Fibroblast of skin of right quadriceps (primary cell): ENCODE measurements around the gene SIPA1.

Experiments used
- DNase-seq: peaks from one replicate; pipeline ENCODE4 v3.0.0-alpha.2; 2013

The SIPA1 gene, protein sequence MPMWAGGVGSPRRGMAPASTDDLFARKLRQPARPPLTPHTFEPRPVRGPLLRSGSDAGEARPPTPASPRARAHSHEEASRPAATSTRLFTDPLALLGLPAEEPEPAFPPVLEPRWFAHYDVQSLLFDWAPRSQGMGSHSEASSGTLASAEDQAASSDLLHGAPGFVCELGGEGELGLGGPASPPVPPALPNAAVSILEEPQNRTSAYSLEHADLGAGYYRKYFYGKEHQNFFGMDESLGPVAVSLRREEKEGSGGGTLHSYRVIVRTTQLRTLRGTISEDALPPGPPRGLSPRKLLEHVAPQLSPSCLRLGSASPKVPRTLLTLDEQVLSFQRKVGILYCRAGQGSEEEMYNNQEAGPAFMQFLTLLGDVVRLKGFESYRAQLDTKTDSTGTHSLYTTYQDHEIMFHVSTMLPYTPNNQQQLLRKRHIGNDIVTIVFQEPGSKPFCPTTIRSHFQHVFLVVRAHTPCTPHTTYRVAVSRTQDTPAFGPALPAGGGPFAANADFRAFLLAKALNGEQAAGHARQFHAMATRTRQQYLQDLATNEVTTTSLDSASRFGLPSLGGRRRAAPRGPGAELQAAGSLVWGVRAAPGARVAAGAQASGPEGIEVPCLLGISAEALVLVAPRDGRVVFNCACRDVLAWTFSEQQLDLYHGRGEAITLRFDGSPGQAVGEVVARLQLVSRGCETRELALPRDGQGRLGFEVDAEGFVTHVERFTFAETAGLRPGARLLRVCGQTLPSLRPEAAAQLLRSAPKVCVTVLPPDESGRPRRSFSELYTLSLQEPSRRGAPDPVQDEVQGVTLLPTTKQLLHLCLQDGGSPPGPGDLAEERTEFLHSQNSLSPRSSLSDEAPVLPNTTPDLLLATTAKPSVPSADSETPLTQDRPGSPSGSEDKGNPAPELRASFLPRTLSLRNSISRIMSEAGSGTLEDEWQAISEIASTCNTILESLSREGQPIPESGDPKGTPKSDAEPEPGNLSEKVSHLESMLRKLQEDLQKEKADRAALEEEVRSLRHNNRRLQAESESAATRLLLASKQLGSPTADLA

DNA sequence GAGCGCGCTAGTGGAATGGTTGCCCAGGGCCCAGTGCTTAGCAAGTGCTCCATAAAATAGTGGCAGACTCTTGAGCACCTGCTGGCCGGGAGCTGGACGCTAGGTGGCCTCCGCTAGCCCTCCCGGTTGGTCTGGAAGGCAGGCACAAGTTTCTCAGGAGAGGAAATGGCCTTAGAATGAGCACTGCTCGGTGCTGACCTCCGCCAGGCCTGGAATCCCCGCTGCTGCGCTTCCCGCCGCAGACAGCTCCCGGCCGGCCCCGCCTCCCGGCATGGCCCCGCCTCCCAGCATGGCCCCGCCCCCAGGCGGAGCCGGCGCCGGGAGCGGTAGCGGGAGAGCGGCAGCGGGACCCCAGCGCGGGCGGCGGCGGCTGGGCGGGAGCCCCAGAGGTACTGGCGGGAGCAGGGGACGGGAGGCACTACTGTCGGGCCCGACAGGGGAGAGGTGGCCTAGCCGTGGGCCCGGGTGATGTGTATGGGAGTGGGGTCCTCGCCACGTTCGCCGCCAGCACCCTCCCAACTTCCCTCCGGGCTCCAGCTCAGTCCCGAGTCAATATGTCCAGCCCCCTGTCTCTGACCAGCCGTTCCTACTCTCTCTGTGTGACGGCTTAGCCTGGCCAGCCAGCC is at the start of gene SIPA1:
TSS of gene SIPA1 (plus strand) at position 308 of the 626 bp plus-strand sequence. CDS start 2,821 bp downstream, outside the sequence.
- peak; percentile 70 for DNase-seq

- peak; percentile 44 for DNase-seq
Measured at GRCh38 chr11:65588199-65589054, 49.5 kb upstream of the SIPA1 start.

DNA sequence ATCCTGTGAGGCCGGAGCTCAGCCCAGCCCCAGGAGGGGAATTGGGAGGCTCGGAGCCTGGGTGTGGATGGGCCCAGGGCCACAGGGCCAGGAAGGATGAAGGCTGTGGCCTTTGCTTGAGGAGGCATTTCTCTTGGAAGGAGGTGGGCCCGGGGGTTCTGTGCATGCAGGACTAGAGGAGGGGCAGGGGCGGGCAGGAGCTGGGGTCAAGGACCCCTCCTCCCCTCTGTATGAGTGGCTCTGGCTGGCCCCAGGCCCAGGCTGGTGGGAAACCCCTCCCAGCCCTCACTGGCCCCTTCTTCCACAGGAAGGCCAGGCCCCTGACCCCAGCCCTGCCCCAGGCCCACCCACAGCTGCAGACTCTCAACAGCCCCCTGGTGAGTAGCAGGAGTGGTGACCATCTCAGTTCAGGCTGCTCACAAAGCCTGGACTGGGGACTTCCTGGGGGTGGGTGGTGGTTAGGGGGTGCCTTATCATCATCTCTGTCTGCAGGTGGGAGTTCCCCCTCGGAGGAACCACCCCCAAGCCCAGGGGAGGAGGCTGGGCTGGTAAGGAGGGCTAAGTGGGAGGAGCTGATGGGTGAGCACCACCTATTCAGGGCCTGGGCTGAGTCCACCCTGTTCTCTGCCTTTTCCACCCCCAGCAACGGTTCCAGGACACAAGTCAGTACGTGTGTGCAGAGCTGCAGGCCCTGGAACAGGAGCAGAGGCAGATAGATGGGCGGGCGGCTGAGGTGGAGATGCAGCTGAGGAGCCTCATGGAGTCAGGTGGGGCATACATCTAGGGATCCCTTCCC is 48.3 kb upstream of the SIPA1 start:
- DNase-seq = no peak

DNA sequence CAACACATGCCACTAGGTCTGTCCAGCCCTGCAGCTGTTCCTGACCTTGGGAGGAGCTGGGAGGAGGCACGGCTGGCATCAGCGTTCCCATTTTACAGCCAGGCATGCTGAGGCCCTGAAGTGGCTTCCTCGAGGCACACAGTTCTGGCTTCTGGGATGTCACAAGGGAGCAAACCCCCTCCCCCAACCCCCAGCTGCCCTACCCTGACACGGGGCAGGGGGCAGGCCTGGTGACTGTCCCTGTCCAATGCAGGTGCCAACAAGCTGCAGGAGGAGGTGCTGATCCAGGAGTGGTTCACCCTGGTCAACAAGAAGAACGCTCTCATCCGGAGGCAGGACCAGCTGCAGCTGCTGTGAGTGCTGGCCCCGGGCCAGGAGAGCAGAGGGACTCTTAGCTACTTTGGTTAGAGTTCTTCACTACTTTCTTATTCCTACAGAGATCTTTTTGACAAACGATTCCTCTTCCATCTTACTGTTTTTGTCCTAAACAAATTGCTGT is 47.6 kb upstream of the SIPA1 start:
- no peak for DNase-seq

- peak; percentile 58 for DNase-seq
Measured at GRCh38 chr11:65591939-65592857, 45.7 kb upstream of the SIPA1 start.

- no peak for DNase-seq
Measured at GRCh38 chr11:65592858-65593517, 44.9 kb upstream of the SIPA1 start.

DNA sequence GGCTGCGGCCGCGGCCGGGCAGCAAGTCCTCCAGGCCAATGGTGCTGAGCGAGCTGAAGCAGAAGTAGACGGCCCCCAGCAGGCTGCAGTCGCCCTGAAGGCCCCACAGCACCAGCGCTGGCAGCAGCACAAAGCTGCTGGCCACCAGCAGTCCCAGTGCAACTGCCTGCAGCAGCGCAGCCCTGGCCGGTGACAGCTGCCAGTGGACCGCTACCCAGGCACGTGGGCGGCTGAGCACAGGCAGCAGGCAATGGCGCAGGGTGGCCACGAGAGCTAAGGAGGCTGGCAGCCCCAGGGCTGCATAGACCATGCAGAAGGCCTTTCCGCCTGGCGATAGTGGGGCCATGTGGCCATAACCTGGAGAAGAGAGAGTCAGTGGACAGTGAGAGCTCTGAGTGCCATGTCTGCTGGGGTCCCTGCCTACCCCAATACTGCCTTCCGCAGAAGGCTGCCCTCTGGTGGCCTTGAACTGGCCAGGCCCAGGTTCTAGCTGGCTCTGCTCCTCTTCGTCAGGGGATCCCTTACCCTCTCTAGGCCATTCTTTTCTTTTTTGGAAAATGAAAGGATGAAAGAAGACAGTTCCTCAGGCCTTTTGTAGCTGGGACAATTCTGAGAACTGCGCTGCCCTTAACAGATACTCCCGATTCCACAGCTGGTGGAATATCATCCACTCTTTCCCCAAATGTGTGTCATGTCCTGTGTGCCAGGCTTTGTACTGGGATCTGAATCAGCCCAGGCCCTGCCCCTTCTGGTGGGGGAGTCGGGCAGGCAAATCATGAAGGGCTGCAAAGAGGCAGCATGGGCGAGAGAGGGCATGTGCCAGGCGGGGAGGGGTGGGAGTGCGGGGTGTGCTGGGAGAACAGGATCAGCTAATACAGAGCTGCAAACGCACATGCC is 44.1 kb upstream of the SIPA1 start:
- DNase-seq = no peak

GRCh38 chr11:65595131-65595530 is 42.8 kb upstream of the SIPA1 start:
- DNase-seq = no peak

DNA sequence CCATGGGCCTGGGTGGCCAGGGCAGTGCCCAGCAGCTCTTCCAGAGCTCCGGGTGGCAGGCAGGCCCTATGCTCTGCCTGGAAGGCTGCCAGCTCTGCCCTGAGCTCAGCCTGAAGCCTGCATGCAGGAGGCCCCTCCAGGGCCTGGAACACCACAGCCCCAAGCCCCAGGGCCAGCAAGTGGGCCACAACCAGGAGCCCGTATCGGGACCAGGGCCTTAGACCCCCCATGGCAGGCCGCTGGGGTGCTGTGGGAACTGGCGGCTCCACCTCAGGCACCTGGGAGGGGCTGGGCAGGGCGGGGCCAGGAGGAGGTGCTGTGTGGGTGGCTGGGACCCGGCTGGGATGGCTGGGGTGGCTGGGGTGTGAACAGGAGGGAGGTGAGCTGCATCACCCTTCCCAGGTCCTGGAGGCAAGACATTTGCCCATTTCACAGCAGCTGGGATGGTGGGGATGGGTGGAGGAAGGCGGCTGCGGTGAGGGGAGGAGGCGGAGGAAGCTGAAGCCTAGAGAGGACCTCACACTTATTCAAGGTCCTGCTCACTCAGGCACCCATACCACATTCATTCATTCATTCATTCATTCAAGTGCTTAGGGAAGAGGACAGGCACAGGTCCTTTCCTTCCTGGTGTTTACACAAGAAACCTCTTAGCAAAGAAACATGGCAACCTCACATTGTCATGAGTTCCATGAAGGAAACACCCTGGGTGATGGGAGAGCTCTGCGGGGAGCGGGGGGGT is 42.2 kb upstream of the SIPA1 start, which contains the start of gene KCNK7:
TSS of gene KCNK7 (minus strand) at position 258 of the 739 bp plus-strand sequence. CDS start at position 230, 28 bp downstream.
- DNase-seq = no peak

GRCh38 chr11:65596520-65596919 is 41.4 kb upstream of the SIPA1 start:
- no peak for DNase-seq

DNA sequence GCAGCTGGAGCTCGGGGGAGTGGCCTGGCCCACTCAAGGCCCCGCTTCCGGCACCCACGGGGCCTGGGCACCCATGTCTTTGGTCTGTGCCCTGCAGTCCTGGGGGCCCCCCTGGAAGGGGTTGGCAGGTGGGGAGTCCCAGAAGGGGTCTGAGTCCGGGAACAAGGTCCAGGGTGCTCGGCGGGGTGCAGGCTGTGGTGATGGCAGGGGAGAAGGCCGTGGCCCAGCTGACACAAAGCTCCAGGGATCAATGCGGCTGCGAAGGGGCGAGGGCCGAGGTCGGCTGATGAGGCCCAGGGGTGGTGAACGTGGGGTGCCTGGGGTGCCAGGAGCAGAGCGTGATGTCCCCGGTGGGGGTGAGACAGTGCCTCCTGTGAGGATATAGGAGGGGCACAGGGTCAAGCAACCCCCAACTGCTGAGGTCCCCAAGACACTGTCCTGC is 39.6 kb upstream of the SIPA1 start:
- DNase-seq = no peak

GRCh38 chr11:65599216-65599954 is 38.5 kb upstream of the SIPA1 start:
- no peak for DNase-seq

DNA sequence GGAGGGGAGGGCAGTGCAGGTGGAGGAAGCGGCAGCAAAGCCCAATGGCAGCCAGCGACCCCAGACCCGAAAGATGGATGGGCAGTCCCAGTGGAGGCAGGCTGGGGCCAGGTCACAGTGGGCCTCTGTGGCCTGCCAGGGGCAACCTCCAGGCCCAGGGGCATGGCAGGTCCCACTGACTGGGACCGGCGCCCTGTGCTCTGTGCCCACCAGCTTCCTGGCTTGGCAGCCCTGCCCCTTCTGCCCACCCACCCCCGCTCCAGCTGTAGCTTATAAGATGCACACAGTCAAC is 38.0 kb upstream of the SIPA1 start:
- no peak for DNase-seq

DNA sequence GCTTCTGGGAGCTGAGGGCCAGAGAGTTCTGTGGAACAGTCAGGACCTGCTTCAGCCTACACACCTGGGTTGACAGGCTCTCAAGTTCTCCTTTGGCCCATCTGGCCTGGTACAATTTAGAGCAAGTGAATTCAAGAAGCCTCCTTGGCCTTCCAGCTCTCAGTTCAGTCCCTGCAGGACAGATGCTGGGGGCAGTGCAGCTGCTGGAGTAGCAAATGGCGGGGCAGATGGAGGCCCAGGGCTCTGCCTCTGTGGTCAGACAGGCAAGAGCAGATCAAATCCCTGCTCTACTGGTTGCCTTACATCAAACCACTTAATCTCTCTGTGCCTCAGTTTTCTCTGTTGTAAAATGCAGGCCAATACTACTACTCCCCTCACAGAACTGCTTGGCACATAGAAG is 33.6 kb upstream of the SIPA1 start:
- DNase-seq = no peak

GRCh38 chr11:65606876-65607613 is 30.9 kb upstream of the SIPA1 start:
- DNase-seq = peak; percentile 97
